IMR-90 (cell line): Measurements from ENCODE around the gene KATNIP. TPM values are rescaled to one million over a fixed set of nuclear protein-coding genes. Genes with fewer than 3 reads are reported as not detected.

ENCODE experiments used
- ATAC-seq: fragments of 200-7000 bp; cut with Tn5 transposase; 2 replicates; pipeline ENCODE4 v1.9.1; 2020; ENCODE audit warnings: low read depth, mild to moderate bottlenecking, moderate library complexity
- BruUV-seq: library from RNA; stranded (reverse); fragments of 400-500 nt; replicated peaks from 2 replicates; lab custom pipeline; 2021; lab: Mats Ljungman, UMichigan
- CTCF ChIA-PET: fragments of 300-600 bp; formaldehyde crosslinking; extraction: SDS; loops from one replicate; lab custom pipeline; 2021; ENCODE audit warnings: antibody characterized with exemption; lab: Yijun Ruan, JAX
- POLR2A ChIA-PET: fragments of 300-600 bp; sonication (Branson Sonifier 250); formaldehyde crosslinking; loops from one replicate; lab custom pipeline; 2022; ENCODE audit warnings: antibody characterized with exemption; ENCODE audit not compliant: unreplicated experiment; lab: Charles Lee
- DNase-seq: peaks from one replicate; pipeline ENCODE4 v3.0.0; 2013
- H2AFZ ChIP-seq: replicated peaks from 2 replicates; pipeline ENCODE3; 2013; ENCODE audit warnings: low read length, mild to moderate bottlenecking; ENCODE audit not compliant: poor library complexity
- H2AK5ac ChIP-seq: 2 replicates; pipeline ENCODE4 v1.6.1; 2013; ENCODE audit warnings: low read depth, low read length, inconsistent platforms
- H2AK9ac ChIP-seq: replicated peaks from 2 replicates; pipeline ENCODE3; 2013; ENCODE audit warnings: mild to moderate bottlenecking, low read depth, low read length, moderate library complexity; ENCODE audit not compliant: poor library complexity
- H2BK120ac ChIP-seq: 2 replicates; pipeline ENCODE4 v1.6.1; 2013; ENCODE audit warnings: low read depth, low read length, inconsistent platforms
- H2BK15ac ChIP-seq: 3 replicates; pipeline ENCODE4 v1.6.1; 2013; ENCODE audit warnings: low read depth, low read length, inconsistent platforms
- H2BK20ac ChIP-seq: 2 replicates; pipeline ENCODE4 v1.6.1; 2013; ENCODE audit warnings: low read depth, mild to moderate bottlenecking, inconsistent platforms, low read length, moderate library complexity
- H2BK5ac ChIP-seq: 2 replicates; pipeline ENCODE4 v1.6.1; 2013; ENCODE audit warnings: mild to moderate bottlenecking, low read depth, low read length, inconsistent platforms; ENCODE audit not compliant: poor library complexity, severe bottlenecking
- H3K14ac ChIP-seq: replicated peaks from 2 replicates; pipeline ENCODE4 v1.6.1; 2013; ENCODE audit warnings: low read depth, low read length, inconsistent platforms
- H3K18ac ChIP-seq: 2 replicates; pipeline ENCODE4 v1.6.1; 2013; ENCODE audit warnings: low read depth, low read length, control low read depth
- H3K23ac ChIP-seq: 2 replicates; pipeline ENCODE4 v1.6.1; 2013; ENCODE audit warnings: low read depth, low read length, inconsistent platforms
- H3K27ac ChIP-seq: 2 replicates; pipeline ENCODE4 v1.5.1; 2013; ENCODE audit warnings: mild to moderate bottlenecking, control low read depth, low read length; ENCODE audit not compliant: insufficient read depth
- H3K27me3 ChIP-seq: 2 replicates; pipeline ENCODE4 v1.6.1; 2013; ENCODE audit warnings: low read length; ENCODE audit not compliant: control insufficient read depth, insufficient read depth
- H3K36me3 ChIP-seq: 2 replicates; pipeline ENCODE4 v1.6.1; 2013; ENCODE audit warnings: low read length, mixed read lengths; ENCODE audit not compliant: control insufficient read depth, insufficient read depth
- H3K4ac ChIP-seq: 2 replicates; pipeline ENCODE4 v1.6.1; 2013; ENCODE audit warnings: low read depth, low read length, inconsistent platforms
- H3K4me1 ChIP-seq: 2 replicates; pipeline ENCODE4 v1.6.1; 2013; ENCODE audit warnings: low read length, mixed read lengths; ENCODE audit not compliant: control insufficient read depth, insufficient read depth
- H3K4me2 ChIP-seq: 2 replicates; pipeline ENCODE4 v1.6.1; 2013; ENCODE audit warnings: low read depth, mild to moderate bottlenecking, control low read depth, low read length, moderate library complexity
- H3K4me3 ChIP-seq: 2 replicates; pipeline ENCODE4 v1.5.1; 2013; ENCODE audit warnings: low read depth, mild to moderate bottlenecking, control low read depth, low read length, moderate library complexity; ENCODE audit not compliant: insufficient read depth
- H3K56ac ChIP-seq: 2 replicates; pipeline ENCODE4 v1.6.1; 2013; ENCODE audit warnings: low read length, inconsistent platforms; ENCODE audit not compliant: insufficient read depth; ENCODE audit errors: extremely low read depth
- H3K79me1 ChIP-seq, 2 experiments: 2 replicates each; pipeline ENCODE4 v1.6.1; 2013; ENCODE audit warnings: low read length in 2 of 2, inconsistent platforms in 1 of 2, low read depth in 1 of 2
- H3K9ac ChIP-seq: 2 replicates; pipeline ENCODE4 v1.6.1; 2013; ENCODE audit warnings: low read depth, low read length, control low read depth
- H3K9me1 ChIP-seq: 2 replicates; pipeline ENCODE4 v1.6.1; 2013; ENCODE audit warnings: low read length, inconsistent platforms; ENCODE audit not compliant: insufficient read depth
- H3K9me3 ChIP-seq: 2 replicates; pipeline ENCODE4 v1.6.1; 2013; ENCODE audit warnings: low read length; ENCODE audit not compliant: control insufficient read depth, insufficient read depth
- H4K20me1 ChIP-seq: 2 replicates; pipeline ENCODE4 v1.6.1; 2013; ENCODE audit warnings: low read length, inconsistent platforms; ENCODE audit not compliant: insufficient read depth
- H4K5ac ChIP-seq: 2 replicates; pipeline ENCODE4 v1.6.1; 2013; ENCODE audit warnings: mild to moderate bottlenecking, low read depth, low read length, control low read depth
- H4K8ac ChIP-seq, 2 experiments: 2 replicates each; pipeline ENCODE4 v1.6.1; 2013; ENCODE audit warnings: low read depth in 2 of 2, low read length in 2 of 2, control low read depth in 1 of 2, inconsistent platforms in 1 of 2
- H4K91ac ChIP-seq: 2 replicates; pipeline ENCODE4 v1.6.1; 2013; ENCODE audit warnings: low read depth, low read length, inconsistent platforms; ENCODE audit not compliant: insufficient read depth
- BHLHE40 ChIP-seq: fragments of 150-350 bp; IDR thresholded peaks from 2 replicates; pipeline ENCODE4 v1.6.1; 2016; ENCODE audit warnings: mild to moderate bottlenecking, low read depth, low read length
- CTCF ChIP-seq: conservative IDR thresholded peaks from 2 replicates; pipeline ENCODE4 v1.5.1; 2012; ENCODE audit warnings: mild to moderate bottlenecking, low read depth, low read length, improper control_type of control experiment
- ELK1 ChIP-seq: fragments of 150-350 bp; IDR thresholded peaks from 2 replicates; pipeline ENCODE4 v1.6.1; 2016; ENCODE audit warnings: low read depth, mild to moderate bottlenecking, low read length, moderate library complexity, borderline replicate concordance
- WGBS, 2 experiments: methylation state at CpG; one replicate each; pipeline versions ENCODE4 v1.1.5 to v1.1.7; 2013; ENCODE audit warnings: missing lambda C conversion rate in 2 of 2; ENCODE audit not compliant: insufficient read length in 1 of 2; ENCODE audit errors: extremely low coverage in 2 of 2; 5-methylcytosine and 5-hydroxymethylcytosine counted together
- dilution Hi-C: fragments of 300-500 bp; cut with HindIII; formaldehyde crosslinking; loops from one replicate; pipeline ENCODE4 v1.14.3; 2018; ENCODE audit warnings: low sequenced_read_pairs; ENCODE audit not compliant: unreplicated experiment
- in situ Hi-C: fragments of 300-500 bp; cut with MboI; formaldehyde crosslinking; loops from 3 replicates; pipeline ENCODE4 v1.14.3; 2019; ENCODE audit warnings: low sequenced_read_pairs, inconsistent platforms, mixed read lengths
- intact Hi-C: fragments of 100-400 bp; cut with micrococcal nuclease; formaldehyde crosslinking; loops from 2 replicates; pipeline ENCODE4 v1.10.0; 2022
- polyA plus RNA-seq, 3 experiments: library from polyadenylated mRNA; depleted of rRNA; stranded (reverse); fragments of >200 nt; gene quantifications; 2 replicates each; pipeline ENCODE4 v1.2.3, GENCODE V29; 2012; ENCODE audit warnings: low replicate concordance in 1 of 3
- total RNA-seq: library from RNA; depleted of rRNA; stranded (reverse); fragments of >200 nt; gene quantifications from 2 replicates; pipeline ENCODE4 v1.2.3, GENCODE V29; 2012

Gene KATNIP
- total and polyA plus RNA-seq, 2 of the 4 experiments (the other 2 are of a cell fraction) = 16.7 to 18.6 TPM

- Histone ChIP-seq H3K9me1 (peaks cover 21% of the 10 kb centered on the region), H3K79me1 (peaks cover 27 to 79% of the 10 kb centered on the region in 2 experiments), H2BK120ac (no peak overlapping the region), H2AK9ac (no peak overlapping the region), H2BK15ac (no peak overlapping the region), H3K4me1 (peaks cover 11% of the 10 kb centered on the region), H3K27ac (no peak overlapping the region), H2BK5ac (no peak overlapping the region), H4K20me1 (peaks cover 53% of the 10 kb centered on the region), H2AFZ (no peak overlapping the region), H3K4ac (no peak overlapping the region), H4K8ac (no peak overlapping the region), H2BK20ac (no peak overlapping the region), H3K4me3 (no peak overlapping the region), H3K56ac (no peak overlapping the region), H3K18ac (no peak overlapping the region), H3K4me2 (no peak overlapping the region), H3K9me3 (no peaks in the 10 kb centered on the region), H3K36me3 (peaks cover 23% of the 10 kb centered on the region), H3K27me3 (no peaks in the 10 kb centered on the region), H3K9ac (no peak overlapping the region), H3K23ac (no peak overlapping the region), H2AK5ac (no peak overlapping the region), H4K5ac (no peak overlapping the region), H4K91ac (no peak overlapping the region), H3K14ac (no peak overlapping the region)
- POLR2A ChIA-PET = no interaction called here
- ATAC-seq (no peak), DNase-seq (no peak)
- TF ChIP-seq ELK1 = no peak
- no peak for TF ChIP-seq BHLHE40
- no peak for TF ChIP-seq CTCF
- WGBS, 2 experiments = no CpG with 5 or more reads among the region's 2 CpGs
- intact Hi-C loops (no loop called here), dilution Hi-C loops (no loop called here), in situ Hi-C loops (no loop called here)
- no TSS peak for BruUV-seq
- CTCF ChIA-PET = no interaction called here
These were observed 2.1 kb upstream of the KATNIP start for GRCh38 chr16:27547851-27548250.
